GM10266 (cell line): ENCODE data around the gene ADGRV1.
"Not testable (repeated sequence)": the region's sequence is repeated elsewhere in the genome, so short reads cannot be mapped to it uniquely, and the experiment has no call there.

Source experiments
- DNase-seq: peaks from one replicate; pipeline ENCODE4 v3.0.0; 2012; ENCODE audit errors: extremely low spot score
- CTCF ChIP-seq: IDR thresholded peaks from 2 replicates; pipeline ENCODE4 v1.5.1; 2012; ENCODE audit warnings: mild to moderate bottlenecking, low read depth; ENCODE audit not compliant: control insufficient read depth, insufficient read depth; ENCODE audit errors: missing control alignments

The ADGRV1 gene

GRCh38 chr5:91042936-91043255 lies 484.3 kb downstream of the ADGRV1 start:
- no peak for TF ChIP-seq CTCF
- no peak for DNase-seq

DNA sequence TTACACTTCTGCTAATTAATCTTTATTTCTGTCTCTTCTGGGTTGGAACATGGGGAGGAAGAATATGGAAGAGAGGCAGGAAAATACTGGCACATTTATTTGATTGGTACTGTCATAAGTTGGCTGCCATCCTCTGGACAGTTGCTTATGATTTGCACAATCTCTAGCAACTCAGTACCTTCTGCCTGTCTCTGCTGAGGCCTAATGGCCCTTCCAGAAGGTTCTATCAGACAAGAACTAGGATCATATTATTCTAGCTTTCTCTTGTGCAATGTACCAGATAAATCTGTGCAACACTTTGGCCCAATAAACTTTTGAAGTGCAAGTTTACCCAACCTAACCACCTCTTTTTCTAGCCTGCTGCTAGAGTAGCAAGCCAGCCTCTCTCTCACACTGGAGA lies 489.5 kb downstream of the ADGRV1 start:
- DNase-seq = no peak
- TF ChIP-seq CTCF = no peak

GRCh38 chr5:91049112-91049511 lies 490.5 kb downstream of the ADGRV1 start:
- no peak for TF ChIP-seq CTCF
- no peak for DNase-seq

GRCh38 chr5:91049800-91050199 lies 491.2 kb downstream of the ADGRV1 start:
- no peak for DNase-seq
- no peak for TF ChIP-seq CTCF

GRCh38 chr5:91052411-91052810 lies 493.8 kb downstream of the ADGRV1 start:
- not testable (repeated sequence) for DNase-seq

DNA sequence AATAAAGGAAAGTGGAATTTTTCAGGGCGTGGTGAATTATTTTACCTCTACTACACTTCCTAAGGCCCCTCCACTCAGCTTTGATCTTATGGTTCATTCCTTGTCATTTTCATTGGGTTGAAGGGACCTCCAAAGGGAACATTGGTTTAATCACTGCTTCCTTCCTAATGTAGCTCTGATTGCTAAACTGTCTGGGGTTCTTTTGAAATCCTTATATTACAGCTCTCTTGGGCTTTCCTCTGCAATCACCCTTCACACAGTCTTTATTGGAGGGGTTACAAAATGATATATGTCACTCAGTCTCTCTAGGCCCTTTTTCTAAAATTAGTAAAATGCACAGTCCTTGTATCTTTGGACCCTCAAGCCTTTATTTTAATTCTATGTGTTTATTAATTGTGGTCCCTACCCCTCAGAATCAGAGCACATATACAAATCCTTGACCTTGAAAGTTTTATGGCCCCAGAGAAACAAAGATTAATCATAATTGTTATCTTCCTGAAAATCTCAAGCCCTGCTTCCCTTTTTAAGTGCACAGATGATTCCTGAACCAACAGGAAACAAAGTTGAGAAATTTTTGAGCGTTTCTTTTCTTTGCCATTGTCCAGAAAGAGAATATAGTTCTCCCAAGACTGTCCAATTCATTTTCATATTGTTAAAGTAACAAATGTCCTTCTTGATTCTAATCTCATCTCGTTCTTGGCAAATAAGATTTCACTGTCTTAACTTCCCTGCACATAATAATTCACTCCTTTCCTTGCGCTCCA lies 494.6 kb downstream of the ADGRV1 start:
- no peak for DNase-seq
- TF ChIP-seq CTCF = no peak

GRCh38 chr5:91053741-91054025 lies 495.1 kb downstream of the ADGRV1 start:
- no peak for TF ChIP-seq CTCF

GRCh38 chr5:91058155-91058554 lies 499.6 kb downstream of the ADGRV1 start:
- DNase-seq = no peak
- no peak for TF ChIP-seq CTCF

More at GRCh38 chr5:91053741-91054025, 495.1 kb downstream of the ADGRV1 start:
- no peak for DNase-seq
